ENCODE data around the gene BEND7.

GRCh38 chr10:13414137-13414536 is 114.7 kb downstream of the BEND7 start:
- TF ChIP-seq POLR2A (IDR thresholded peaks at IDR 0.05; ENCODE audit: low read length) (no peak), GATA1 (IDR thresholded peaks at IDR 0.05; ENCODE audit: low read depth, low read length) (no peak)

All from erythroblast (primary cell).